Adrenal gland (tissue), 5 donors: ENCODE data around the gene PTPRN2.

Experiments
- CTCF ChIP-seq, 6 experiments: fragments of 450-650 bp in 4 of 6; fragments of 200-600 bp in 2 of 6; sonication (generic) in 1 of 6; IDR thresholded peaks; 1 replicate in 5 of 6; 2 replicates in 1 of 6; pipeline versions ENCODE4 v1.5.1 to v1.8.0; 2016 to 2021; ENCODE audit warnings: antibody characterized with exemption in 6 of 6, mild to moderate bottlenecking in 2 of 6, moderate library complexity in 1 of 6
- POLR2A ChIP-seq, 2 donors: fragments of 450-650 bp; IDR thresholded peaks; one replicate each; pipeline ENCODE4 v1.6.1; 2017; ENCODE audit warnings: antibody characterized with exemption in 2 of 2, mild to moderate bottlenecking in 2 of 2, moderate library complexity in 1 of 2
- donor health status: DM: no; HTN: no; CAD: no.

GRCh38 chr7:157676001-157676400 lies 911.6 kb downstream of the PTPRN2 start:
- TF ChIP-seq CTCF (IDR thresholded peaks at IDR 0.05) (no peak), POLR2A (IDR thresholded peaks at IDR 0.05) (no peak)
